Upper lobe of right lung (tissue), 1 donor: ENCODE measurements around the gene HLA-DQB1. TPM values are rescaled to one million over a fixed set of nuclear protein-coding genes. Genes with fewer than 3 reads are reported as not detected.
"Not testable (repeated sequence)": the region's sequence is repeated elsewhere in the genome, so short reads cannot be mapped to it uniquely, and the experiment has no call there.

Experiments used
- ATAC-seq: fragments of 200-7000 bp; cut with Tn5 transposase; one replicate; pipeline ENCODE4 v1.9.1; 2020; ENCODE audit warnings: mild to moderate bottlenecking, moderate library complexity
- DNase-seq: peaks from one replicate; pipeline ENCODE4 v3.0.0-alpha.2; 2020
- H3K27ac ChIP-seq: fragments of 200-600 bp; one replicate; pipeline ENCODE4 v1.8.0; 2022
- H3K27me3 ChIP-seq: fragments of 200-600 bp; one replicate; pipeline ENCODE4 v1.8.0; 2022; ENCODE audit warnings: mild to moderate bottlenecking
- H3K36me3 ChIP-seq: fragments of 200-600 bp; one replicate; pipeline ENCODE4 v1.8.0; 2022
- H3K4me1 ChIP-seq: fragments of 200-600 bp; one replicate; pipeline ENCODE4 v1.8.0; 2022
- H3K4me3 ChIP-seq: fragments of 200-600 bp; one replicate; pipeline ENCODE4 v1.8.0; 2022; ENCODE audit warnings: mild to moderate bottlenecking
- H3K9me3 ChIP-seq: fragments of 200-600 bp; one replicate; pipeline ENCODE4 v1.8.0; 2022
- intact Hi-C: fragments of 100-400 bp; cut with DNase I; formaldehyde crosslinking; loops from one replicate; pipeline ENCODE4 v1.11.0; 2022
- total RNA-seq: library from RNA; stranded (reverse); fragmentation: NEBNext Ultra II Directional; extraction: Animal tissue kit (Norgen Biotek cat#: 25700); gene quantifications from one replicate; pipeline ENCODE4 v1.2.1, GENCODE V29; 2021
- TF ChIP-seq, protein P1 (sequence below): fragments of 200-600 bp; IDR thresholded peaks from one replicate; pipeline ENCODE4 v1.8.0; 2022; ENCODE audit warnings: antibody characterized with exemption
- donor health status: DM: no; HTN: yes; CAD: no; lungs with severe emphysema.

Gene HLA-DQB1
- total RNA-seq, 1 donor from 2014 or later, result 94.9 TPM

DNA sequence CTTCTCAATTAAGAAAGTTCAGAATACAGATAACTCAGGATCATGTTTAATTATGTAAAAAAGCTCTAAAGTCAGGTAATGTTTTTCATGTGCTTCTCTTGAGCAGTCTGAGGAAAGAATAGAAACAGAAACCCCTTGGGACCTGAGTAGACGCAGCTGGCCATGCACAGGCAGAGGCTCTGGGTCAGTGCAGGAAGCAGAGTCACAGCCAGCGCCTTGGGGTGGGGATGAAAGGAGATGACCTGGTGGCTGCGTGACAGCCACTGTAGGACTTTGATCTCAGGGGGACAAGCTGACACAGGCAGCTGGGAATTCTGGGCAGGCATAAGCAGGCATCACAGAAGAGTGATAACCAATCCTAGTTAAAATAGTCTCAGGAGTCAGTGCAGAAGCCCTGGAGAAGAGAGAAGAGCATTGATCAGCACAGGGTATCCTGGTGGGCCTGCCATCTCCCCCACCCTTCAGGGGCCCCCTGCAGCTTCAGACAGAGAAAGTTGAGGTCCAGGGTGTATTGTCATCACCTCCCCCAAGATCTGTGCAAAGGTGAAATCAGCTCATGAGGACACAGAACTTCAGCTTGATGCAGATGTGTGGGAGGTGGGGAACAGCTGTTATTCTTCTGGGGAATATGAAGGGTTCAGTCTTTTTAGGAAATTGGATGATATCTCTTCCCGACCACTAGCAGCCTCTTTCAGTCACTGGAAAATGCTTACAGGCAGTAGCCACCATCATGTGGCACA, 6.4 kb downstream of the HLA-DQB1 start:
- Histone ChIP-seq H3K36me3 (no peaks in the 10 kb centered on the region), H3K4me1 (no peaks in the 10 kb centered on the region), H3K27ac (no peak overlapping the region), H3K4me3 (no peak overlapping the region), H3K9me3 (no peaks in the 10 kb centered on the region), H3K27me3 (no peaks in the 10 kb centered on the region)
- ATAC-seq (no peak), DNase-seq (no peak)
- intact Hi-C loops, result loop anchor here (10.0 kb wide), 1 partner anchor 105 kb away; the partner anchor contains the start of gene HLA-DQB2
- TF ChIP-seq, protein P1, sequence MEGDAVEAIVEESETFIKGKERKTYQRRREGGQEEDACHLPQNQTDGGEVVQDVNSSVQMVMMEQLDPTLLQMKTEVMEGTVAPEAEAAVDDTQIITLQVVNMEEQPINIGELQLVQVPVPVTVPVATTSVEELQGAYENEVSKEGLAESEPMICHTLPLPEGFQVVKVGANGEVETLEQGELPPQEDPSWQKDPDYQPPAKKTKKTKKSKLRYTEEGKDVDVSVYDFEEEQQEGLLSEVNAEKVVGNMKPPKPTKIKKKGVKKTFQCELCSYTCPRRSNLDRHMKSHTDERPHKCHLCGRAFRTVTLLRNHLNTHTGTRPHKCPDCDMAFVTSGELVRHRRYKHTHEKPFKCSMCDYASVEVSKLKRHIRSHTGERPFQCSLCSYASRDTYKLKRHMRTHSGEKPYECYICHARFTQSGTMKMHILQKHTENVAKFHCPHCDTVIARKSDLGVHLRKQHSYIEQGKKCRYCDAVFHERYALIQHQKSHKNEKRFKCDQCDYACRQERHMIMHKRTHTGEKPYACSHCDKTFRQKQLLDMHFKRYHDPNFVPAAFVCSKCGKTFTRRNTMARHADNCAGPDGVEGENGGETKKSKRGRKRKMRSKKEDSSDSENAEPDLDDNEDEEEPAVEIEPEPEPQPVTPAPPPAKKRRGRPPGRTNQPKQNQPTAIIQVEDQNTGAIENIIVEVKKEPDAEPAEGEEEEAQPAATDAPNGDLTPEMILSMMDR, result no peak

DNA sequence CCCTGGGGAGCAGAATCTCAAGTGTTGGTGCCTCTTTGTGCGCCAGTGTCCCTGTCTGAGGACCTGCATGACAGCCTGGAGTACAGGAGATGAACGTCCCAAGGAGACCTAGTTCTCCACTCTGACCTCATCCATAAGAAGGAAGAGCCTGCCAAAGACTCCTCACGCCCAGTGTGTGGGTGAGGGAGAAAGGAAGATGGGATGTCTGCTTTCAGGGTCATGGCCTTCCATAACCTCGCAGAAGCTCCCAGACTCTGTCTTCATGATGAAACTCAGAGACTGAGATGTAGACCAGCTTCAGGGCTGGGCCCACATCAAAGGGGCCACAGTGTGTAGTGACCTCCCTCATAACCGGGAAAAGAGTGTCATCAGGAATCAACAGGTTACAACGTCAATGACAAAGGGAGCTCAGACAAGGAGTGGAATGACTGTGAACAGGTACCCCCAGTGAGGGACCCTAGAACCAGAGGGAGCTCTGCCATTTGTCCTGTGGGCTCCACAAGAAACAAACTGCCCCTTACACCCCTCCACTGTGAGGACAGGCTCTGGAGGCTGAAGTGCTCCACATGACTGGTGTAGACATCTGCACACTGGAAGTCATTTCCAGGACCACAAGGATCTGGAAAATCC, 8.1 kb downstream of the HLA-DQB1 start:
- no peaks in the 10 kb centered on the region for H3K36me3 ChIP-seq
- DNase-seq (no peak), ATAC-seq (peak; percentile 86)
- no peaks in the 10 kb centered on the region for H3K27me3 ChIP-seq
- no peaks in the 10 kb centered on the region for H3K4me1 ChIP-seq
- intact Hi-C loops, result no loop called here
- H3K9me3 ChIP-seq, result no peaks in the 10 kb centered on the region
- TF ChIP-seq, protein P1, result no peak
- H3K4me3 ChIP-seq, result no peak overlapping the region
- H3K27ac ChIP-seq, result no peak overlapping the region

DNA sequence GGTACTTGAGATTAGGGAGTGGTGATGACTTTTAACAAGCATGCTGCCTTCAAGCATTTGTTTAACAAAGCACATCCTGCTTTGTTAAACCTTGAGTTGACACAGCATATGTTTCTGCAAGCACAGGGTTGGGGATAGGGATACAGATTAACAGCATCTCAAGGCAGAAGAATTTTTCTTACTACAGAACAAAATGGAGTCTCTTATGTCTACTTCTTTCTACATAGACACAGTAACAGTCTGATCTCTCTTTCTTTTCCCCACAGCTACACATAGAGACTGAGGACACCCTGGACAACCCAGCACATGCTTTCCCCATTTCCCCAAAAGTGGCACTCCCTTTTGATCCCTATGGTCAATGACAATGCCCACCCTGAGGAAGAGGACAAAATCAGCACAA, 8.6 kb downstream of the HLA-DQB1 start:
- H3K4me1 ChIP-seq, H3K27me3 ChIP-seq, H3K36me3 ChIP-seq, H3K4me3 ChIP-seq, H3K27ac ChIP-seq, H3K9me3 ChIP-seq, DNase-seq, intact Hi-C loops, ATAC-seq: not testable (repeated sequence)

DNA sequence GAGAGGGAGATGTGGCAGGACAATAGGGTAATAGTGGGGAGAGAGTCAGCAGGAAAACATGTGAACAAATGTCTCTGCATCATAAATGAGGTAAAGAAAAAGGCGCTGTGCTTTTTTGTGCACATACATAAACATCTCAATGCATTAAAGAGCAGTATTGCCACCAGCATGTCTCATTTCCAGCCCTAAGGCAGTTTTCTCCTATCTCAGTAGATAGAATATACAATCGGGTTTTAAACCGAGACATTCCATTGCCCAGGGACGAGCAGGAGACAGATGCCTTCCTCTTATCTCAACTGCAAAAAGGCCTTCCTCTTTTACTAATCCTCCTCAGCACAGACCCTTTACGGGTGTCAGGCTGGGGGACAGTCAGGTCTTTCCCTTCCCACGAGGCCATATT, 9.1 kb downstream of the HLA-DQB1 start:
- H3K9me3 ChIP-seq, intact Hi-C loops, H3K4me1 ChIP-seq, H3K36me3 ChIP-seq, DNase-seq, H3K4me3 ChIP-seq, H3K27ac ChIP-seq, H3K27me3 ChIP-seq, ATAC-seq: not testable (repeated sequence)

DNA sequence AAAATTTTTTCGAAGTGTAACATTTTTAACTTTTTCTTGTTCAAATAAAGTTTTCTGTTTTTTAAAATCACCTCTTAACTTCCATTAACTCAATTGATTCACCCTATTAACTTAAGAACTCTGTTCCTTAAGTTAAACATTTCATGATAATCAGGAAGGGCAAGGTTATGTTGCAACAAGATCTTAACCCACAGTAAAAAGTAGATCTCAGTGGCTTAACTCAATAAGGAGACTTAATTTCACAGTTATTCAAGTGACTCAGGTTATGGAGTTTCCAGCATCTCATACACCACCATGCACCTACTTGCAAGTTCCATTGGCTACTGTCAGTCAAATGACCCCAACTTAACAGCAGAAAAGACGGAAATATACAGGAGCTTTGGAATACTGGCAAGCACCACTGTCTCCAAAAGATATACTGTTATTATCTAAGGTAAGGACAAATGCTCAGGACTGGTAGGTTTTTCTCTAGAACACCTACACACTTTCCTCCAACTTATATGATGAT, 11.2 kb downstream of the HLA-DQB1 start:
- peak; percentile 13 for ATAC-seq
- no peaks in the 10 kb centered on the region for H3K27me3 ChIP-seq
- no peaks in the 10 kb centered on the region for H3K4me1 ChIP-seq
- no peaks in the 10 kb centered on the region for H3K36me3 ChIP-seq
- H3K27ac ChIP-seq, result no peak overlapping the region
- no peaks in the 10 kb centered on the region for H3K9me3 ChIP-seq
- intact Hi-C loops, result no loop called here
- no peak for DNase-seq
- no peak overlapping the region for H3K4me3 ChIP-seq
- TF ChIP-seq, protein P1, result no peak

DNA sequence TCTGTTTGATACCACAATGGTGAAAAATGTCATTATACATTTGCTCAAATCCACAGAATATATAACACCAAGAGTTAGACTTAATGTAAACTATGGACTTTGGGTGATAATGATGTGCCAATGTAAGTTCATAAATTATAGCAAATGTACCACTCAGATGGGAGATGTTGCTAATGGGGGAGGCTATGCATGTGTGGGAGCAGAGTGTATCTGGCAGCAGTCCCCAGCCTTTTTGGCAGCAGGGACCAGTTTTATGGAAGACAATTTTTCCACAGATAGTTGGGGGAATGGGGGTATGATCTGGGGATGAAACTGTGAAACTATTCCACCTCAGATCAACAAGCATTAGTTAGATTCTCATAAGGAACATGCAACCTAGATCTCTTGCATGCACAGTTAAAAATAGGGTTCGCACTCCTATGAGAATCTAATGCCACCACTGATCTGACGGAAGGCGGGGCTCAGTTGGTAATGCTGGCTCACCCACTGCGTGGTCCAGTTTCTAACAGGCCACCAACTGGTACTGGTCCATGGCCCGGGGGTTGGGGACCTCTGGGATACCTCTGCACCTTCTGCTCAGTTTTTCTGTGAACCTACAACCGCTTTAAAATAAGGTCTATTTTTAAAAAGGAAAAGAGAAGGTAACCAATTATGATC, 21.3 kb downstream of the HLA-DQB1 start:
- ATAC-seq (no peak), DNase-seq (no peak)
- Histone ChIP-seq H3K27me3 (no peaks in the 10 kb centered on the region), H3K4me3 (no peak overlapping the region), H3K4me1 (no peaks in the 10 kb centered on the region), H3K9me3 (no peaks in the 10 kb centered on the region), H3K36me3 (no peaks in the 10 kb centered on the region), H3K27ac (no peak overlapping the region)
- TF ChIP-seq, protein P1, result no peak
- intact Hi-C loops, result no loop called here
